Renal pelvis (tissue), 12 donors: ENCODE data around the gene CCDC74B. TPM values are rescaled to one million over a fixed set of nuclear protein-coding genes. Genes with fewer than 3 reads are reported as not detected.
A peak's percentile ranks its signal among the peaks of the same experiment; 100 is the strongest.
"Not testable (repeated sequence)": the region's sequence is repeated elsewhere in the genome, so short reads cannot be mapped to it uniquely, and the experiment has no call there.

ENCODE experiments used
- DNase-seq: peaks from one replicate; pipeline ENCODE4 v3.0.0-alpha.2; 2013
- long read RNA-seq, 16 experiments: transcript quantifications; one replicate each; lab custom pipeline, GENCODE V29; 2026
- polyA plus RNA-seq, 3 donors: library from polyadenylated mRNA; unstranded; fragments of 120-200 nt; gene quantifications; one replicate each; pipeline ENCODE4 v1.2.1, GENCODE V29; 2013; ENCODE audit not compliant: insufficient read length in 3 of 3

Gene CCDC74B
- polyA plus RNA-seq, result 10 to 100 TPM; 14.9 to 17.1 (median 16.8) TPM
- long read RNA-seq, donor 1, partial matches to known transcripts, result 0 of 2 reads
- long read RNA-seq, donor 1, other reads (novel, unspliced or antisense), result 0 of 2 reads
- long read RNA-seq, donor 2, transcript CCDC74B-201 (8 exons, 1,549 nt), result major isoform, 5 of 8 reads
- long read RNA-seq, donor 2, partial matches to known transcripts, result 0 of 8 reads
- long read RNA-seq, donor 2, other reads (novel, unspliced or antisense), result 0 of 8 reads
- long read RNA-seq, donor 3, partial matches to known transcripts, result 0 of 5 reads
- long read RNA-seq, donor 3, other reads (novel, unspliced or antisense), result 0 of 5 reads
- long read RNA-seq, donor 4, partial matches to known transcripts, result 0 of 1 reads
- long read RNA-seq, donor 4, other reads (novel, unspliced or antisense), result 0 of 1 reads
- long read RNA-seq, donor 5, partial matches to known transcripts, result 0 of 4 reads
- long read RNA-seq, donor 5, other reads (novel, unspliced or antisense), result 0 of 4 reads
- long read RNA-seq, donor 6, partial matches to known transcripts, result 0 of 3 reads
- long read RNA-seq, donor 6, other reads (novel, unspliced or antisense), result 0 of 3 reads
- long read RNA-seq, donor 7, partial matches to known transcripts, result 0 of 7 reads
- long read RNA-seq, donor 7, other reads (novel, unspliced or antisense), result 0 of 7 reads
- long read RNA-seq, donor 8, partial matches to known transcripts, result 0 of 1 reads
- long read RNA-seq, donor 8, other reads (novel, unspliced or antisense), result 0 of 1 reads
- long read RNA-seq, donor 9, partial matches to known transcripts, result 0 of 2 reads
- long read RNA-seq, donor 9, other reads (novel, unspliced or antisense), result 0 of 2 reads
- long read RNA-seq, donor 10, partial matches to known transcripts, result 0 of 3 reads
- long read RNA-seq, donor 10, other reads (novel, unspliced or antisense), result 0 of 3 reads
- long read RNA-seq, donor 11, partial matches to known transcripts, result 0 of 1 reads
- long read RNA-seq, donor 11, other reads (novel, unspliced or antisense), result 0 of 1 reads
- long read RNA-seq, donor 12, partial matches to known transcripts, result 0 of 10 reads
- long read RNA-seq, donor 12, other reads (novel, unspliced or antisense), result 0 of 10 reads
- long read RNA-seq, donor 13, partial matches to known transcripts, result 0 of 4 reads
- long read RNA-seq, donor 13, other reads (novel, unspliced or antisense), result 0 of 4 reads
- long read RNA-seq, donor 14, result 0 reads
- long read RNA-seq, donor 15, partial matches to known transcripts, result 0 of 2 reads
- long read RNA-seq, donor 15, other reads (novel, unspliced or antisense), result 0 of 2 reads
- long read RNA-seq, donor 16, partial matches to known transcripts, result 0 of 5 reads
- long read RNA-seq, donor 16, other reads (novel, unspliced or antisense), result 0 of 5 reads

DNA sequence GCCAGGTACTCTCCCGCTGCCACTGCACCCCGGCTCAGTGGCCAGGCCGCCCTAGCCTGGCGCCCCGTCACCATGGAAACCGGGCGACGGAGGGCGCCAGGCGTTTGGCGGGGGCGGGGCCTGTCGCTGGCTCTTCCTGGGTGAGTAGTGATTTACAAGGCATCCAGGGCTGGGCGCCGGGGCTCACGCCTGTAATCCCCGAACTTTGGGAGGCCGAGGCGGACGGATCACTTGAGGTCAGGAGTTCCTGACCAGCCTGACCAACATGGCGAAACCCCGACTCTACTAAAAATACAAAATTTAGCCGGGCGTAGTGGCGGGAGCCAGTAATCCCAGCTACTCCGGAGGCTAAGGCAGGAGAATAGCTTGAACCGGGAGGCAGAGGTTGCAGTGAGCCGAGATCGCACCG lies at the start of gene CCDC74B:
CCDC74B (minus strand) TSS at position 107 of the 409 bp plus-strand sequence. CDS start 116 bp downstream, outside the sequence.
- DNase-seq, result peak; percentile 37

DNA sequence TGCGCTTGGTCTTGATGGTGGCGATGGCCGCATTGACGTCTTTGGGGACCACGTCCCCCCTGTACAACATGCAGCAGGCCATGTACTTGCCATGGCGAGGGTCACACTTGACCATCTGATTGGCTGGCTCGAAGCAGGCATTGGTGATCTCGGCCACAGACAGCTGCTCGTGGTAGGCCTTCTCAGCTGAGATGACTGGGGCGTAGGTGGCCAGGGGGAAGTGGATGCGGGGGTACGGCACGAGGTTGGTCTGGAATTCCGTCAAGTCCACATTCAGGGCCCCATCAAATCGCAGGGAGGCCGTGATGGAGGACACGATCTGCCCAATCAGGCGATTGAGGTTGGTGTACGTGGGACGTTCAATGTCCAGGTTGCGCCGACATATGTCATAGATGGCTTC lies 48.9 kb upstream of the CCDC74B start:
- DNase-seq, result not testable (repeated sequence)

DNA sequence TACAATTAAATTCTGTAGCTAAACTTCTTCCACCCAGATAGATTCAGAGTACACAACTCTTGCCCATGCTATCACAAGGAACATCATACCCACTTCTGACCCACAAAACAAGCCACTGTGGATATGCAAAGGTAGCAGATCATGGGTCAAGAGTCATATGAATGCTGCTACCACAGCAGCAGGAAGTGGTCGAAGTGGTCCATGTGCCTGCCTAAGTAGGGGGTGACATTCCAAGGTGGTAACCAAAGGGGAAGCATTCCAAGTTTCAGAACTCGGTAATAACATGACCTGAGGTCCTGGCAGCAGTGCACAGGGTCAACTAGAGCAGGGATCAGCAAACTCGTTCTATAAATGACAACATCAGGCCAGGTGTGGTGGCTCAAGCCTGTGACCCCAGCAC lies 47.5 kb upstream of the CCDC74B start:
- DNase-seq, result not testable (repeated sequence)

DNA sequence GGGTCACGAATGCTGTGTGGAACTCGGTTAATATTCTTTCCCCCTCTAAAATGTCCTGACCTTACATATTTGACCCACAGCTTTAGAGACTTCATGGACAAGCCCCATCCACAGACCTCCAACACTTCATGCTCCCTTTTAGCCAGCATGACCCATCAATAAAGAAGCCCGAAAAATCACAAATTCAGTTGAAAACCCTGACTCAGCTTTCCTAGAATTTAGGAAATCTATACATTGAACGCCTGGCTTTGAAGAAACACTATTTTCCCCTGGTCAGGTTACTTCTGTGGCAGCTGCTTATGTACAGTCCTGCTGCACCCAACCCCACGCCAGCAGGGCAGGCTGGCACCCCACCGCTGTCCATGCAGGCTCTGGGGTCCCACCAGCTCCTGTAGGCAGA lies 46.4 kb upstream of the CCDC74B start:
- not testable (repeated sequence) for DNase-seq

DNA sequence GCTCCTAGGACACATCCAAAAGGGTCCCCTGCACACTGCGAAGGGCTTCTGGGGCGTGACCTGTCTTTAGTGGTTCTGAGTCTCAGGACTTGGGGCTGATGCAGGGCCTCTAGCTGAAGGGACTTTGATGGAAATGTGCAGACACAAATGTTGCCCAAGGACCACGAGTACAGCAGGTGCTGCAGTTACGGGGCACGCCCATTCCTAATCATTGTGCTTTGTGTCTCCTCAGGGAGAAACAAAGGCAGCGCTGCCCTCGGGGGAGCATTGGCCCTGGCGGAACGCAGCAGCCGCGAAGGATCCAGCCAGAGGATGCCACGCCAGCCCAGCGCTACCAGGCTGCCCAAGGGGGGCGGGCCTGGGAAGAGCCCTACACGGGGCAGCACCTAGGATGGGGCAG lies 45.3 kb upstream of the CCDC74B start:
- DNase-seq, result no peak

DNA sequence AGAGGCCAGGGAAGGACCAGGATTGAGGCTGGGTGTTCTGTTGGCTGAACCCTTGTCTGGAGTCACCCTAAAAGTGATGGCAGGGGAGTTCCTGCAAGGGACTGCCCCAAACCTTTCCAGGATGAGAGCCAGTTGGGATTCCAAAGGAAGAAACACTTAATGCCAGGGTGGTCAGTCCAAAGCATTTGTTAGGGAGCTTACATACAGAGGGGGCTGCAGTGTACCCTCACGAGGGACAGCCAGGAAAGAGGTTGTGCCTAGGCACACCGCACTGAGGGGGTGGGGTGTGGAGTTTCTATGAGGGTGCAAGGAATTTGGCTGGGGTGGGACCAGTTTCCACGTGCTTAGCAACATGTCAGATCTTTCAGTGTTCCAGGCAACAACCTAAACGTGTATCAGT lies 44.0 kb upstream of the CCDC74B start:
- DNase-seq, result not testable (repeated sequence)

DNA sequence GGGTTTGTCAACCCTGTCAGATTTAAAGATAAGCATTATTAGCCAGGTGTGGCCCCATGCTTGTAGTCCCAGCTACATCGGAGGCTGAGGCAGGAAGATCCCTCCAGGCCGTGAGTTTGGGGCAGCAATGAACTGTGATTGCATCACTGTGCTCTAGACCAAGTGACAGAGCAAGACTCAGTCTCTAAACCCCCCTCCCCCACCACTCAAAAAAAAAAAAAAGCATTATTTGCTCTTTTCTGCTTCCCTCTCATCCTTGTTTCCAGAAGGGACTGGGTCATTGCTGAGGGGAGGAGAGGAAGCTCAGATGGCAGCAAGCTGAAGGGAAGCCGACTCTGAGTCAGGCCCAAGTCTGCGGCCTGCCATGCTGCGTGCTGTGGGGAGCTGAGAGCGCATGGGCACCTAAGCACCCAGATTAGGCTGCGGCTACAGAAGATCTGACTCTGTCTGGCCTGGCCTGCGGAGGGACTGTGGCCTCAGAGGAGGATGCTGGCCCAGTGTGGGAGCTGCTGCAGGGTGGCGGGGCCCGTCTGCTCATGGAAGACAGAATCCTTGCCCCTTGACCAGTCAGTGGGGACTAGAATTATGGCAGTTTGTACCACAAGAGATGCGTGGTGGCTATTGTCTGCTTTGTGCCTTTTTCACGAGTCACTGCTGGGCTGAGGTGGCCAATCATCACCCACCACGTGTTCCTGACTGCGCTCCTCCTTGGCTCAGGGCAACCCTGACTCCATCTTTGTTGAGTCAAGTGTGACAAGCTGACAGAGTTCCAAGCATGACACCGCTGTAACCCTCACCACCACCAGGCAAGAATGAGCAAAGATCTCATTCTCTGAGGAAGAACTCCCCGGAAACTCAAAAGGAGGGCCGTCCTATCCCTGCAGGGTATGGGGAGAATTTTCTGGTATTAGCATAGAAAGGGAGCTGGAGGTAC lies 43.2 kb upstream of the CCDC74B start:
- DNase-seq, result not testable (repeated sequence)

DNA sequence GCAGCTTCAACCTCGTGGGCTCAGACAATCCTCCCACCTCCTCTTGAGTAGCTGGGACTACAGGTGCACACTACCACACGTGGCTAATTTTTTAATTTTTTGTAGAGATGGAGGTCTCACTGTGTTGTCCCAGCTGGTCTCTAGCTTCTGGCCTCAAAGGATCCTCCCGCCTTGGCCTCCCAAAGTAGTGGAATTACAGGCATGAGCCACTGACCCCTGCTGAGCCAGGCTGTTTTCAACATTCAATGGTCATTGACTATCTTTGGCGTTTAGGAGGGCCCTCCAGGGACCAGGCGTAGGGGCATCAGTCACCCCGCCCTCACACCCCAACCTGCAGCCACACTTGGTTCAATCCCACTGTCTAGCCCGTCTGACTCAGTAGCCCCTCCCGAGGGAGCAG lies 42.4 kb upstream of the CCDC74B start:
- no peak for DNase-seq

DNA sequence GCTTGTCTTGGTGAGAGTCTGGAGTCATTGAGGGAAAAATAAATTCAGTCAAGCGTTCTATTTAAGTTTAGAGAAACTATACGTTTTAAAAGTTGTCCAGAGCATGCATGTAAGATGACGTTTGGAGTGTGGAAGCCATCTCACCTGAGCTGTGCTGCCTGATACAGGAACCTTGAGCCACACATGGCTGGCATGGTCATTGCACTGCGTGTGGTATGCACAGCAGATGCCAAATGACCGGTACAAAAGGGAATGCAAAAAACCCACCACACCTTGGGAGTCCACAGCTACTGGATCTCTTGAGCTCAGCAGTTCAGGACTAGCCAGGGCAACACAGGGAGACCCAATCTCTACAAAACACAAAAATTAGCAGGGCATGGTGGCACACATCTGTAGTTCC lies 41.5 kb upstream of the CCDC74B start:
- no peak for DNase-seq

DNA sequence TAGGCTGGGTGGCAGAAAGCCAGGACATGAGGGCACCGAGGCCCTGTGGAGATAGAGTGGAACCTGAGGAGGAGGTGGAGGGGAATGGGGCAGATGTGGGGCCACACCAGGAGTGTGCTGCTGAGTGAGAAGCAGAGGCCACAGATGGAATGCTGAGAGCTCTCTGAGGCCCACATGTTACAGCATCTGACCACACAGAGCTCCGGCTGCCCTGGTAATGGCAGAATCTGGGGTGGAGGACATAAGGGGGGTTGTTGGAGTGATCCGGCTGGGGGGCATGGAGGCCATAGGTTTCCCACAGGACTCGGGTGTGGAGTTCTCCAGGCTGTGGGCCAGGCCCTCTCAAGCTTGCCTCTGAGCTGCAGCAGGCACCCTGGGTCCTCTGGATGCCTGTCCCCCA lies 41.0 kb upstream of the CCDC74B start:
- DNase-seq, result no peak

DNA sequence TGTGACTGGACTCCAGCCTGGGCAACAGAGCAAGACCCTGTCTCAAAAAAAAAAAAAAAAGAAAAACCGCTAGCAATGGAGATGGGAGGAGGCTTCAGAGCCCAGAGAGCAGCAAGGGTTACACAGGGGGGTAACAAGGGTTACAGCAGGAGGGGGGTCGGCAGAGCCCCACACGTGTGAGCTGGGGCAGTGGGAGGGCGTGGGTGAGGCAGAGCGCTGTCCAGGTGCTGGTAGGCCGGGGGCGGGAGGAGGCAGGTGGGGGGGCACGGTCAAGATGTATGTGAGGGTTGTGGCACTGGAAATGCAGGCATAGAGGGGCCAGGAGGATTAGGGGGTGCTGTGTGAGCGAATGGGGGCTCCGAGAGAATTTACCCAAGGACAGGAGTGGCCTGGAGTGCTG lies 40.5 kb upstream of the CCDC74B start:
- DNase-seq, result no peak

DNA sequence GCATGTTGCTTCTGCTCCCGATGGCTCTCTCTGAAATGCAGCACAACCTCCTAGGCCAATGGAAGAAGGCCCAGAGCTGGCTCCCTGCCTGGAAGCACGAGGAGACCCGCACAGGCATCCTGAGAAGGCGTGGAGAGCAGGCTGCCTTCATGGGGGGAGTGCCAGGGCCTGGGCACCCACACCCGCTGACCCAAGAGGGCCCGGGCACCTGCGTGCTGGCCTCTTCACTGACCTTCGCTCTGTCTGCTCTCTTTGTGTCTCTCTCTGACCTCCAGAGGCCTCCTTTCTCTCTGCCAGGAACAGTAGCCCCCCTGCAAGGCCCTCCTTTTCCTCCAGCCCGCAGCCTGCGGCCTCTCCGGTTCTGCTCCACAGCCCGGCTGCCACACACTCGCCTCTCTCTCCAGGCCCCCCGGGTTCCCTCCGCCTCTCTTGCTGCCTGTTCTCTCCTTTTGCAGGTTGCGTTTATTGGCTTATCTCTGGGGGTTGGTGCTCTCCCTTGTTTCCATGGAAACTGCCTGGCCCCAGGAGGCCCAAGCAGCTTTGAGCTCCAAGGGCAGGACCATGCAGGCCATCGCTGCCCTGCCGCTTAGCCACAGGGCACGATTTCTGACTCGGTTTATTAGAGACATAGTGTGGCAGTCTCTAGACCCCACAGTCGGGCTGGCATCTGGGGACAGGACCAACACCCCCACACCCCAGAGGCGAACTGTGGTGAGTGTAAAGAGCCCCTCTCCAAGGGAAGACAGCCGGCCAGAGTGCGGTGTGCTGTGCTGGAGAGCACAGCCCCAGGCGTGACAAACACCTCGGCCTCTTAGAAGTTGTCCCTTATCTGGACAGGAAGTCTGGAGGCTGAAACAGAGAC lies 38.8 kb upstream of the CCDC74B start:
- no peak for DNase-seq

DNA sequence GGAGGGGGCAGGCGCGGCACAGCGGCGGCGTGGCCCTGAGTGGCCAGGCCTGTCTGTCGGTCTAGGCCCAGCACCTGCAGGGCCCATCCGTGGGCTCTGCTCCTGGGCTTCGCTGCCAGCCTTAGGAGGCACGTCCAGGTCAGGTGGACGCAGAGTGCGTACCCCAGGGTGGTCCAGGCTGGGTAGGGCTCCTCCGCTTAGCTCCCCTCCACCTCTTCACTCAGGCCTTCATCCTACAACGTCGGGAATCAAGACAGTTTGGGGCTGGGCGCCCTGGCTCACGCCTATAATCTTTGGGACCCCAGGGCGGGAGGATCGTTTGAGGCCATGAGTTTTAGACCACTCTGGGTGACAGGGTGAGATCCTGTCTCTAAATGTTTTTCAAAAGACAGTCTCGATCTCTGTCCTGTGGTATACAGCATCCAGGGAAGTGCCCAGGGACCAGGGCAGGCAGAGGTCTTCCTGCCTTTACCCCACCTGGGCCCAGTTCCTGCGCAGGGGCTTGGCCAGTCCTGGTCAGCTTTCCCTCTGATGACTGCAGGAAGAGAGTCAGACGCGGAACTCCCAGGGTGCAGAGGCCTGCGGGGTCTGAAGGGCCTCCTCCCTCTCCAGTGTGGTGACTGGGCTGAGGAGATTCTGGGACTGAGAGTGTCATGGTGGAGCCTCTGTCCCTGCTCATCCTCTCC lies 38.1 kb upstream of the CCDC74B start:
- DNase-seq, result not testable (repeated sequence)

DNA sequence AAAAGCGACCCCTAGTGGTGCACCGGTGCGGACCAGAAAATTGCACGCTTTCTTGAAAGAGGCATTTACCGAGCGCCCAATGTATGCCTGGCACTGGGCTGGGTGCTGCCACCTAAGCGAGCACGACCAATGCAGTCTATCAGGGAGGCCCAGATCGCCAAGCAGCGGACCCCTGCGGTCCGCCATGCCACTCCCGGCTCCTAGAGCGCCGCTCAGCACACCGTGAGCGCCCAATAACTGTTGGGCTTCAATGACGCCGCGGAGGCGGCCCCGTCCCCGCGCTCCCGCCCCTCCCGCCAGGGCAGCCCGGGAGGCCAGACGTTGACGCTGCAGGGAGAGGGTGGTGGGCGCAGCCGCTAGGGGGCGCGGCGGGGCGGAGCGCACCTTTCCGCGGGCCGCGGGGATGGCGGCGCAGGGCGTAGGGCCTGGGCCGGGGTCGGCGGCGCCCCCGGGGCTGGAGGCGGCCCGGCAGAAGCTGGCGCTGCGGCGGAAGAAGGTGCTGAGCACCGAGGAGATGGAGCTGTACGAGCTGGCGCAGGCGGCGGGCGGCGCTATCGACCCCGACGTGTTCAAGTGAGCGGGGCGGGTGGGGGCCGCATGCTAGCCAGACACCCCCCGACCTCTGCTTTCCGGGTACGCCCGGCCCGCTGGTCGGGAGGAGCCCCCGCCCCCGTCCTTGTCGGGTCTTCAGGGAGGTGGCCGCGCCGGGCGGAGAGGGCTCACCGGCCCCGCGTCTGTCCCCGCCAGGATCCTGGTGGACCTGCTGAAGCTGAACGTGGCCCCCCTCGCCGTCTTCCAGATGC lies 37.2 kb upstream of the CCDC74B start, which contains the start of gene MZT2B:
MZT2B (plus strand) TSS at position 383 of the 803 bp plus-strand sequence; CDS start at position 404, 21 bp downstream.
- peak; percentile 85 for DNase-seq

DNA sequence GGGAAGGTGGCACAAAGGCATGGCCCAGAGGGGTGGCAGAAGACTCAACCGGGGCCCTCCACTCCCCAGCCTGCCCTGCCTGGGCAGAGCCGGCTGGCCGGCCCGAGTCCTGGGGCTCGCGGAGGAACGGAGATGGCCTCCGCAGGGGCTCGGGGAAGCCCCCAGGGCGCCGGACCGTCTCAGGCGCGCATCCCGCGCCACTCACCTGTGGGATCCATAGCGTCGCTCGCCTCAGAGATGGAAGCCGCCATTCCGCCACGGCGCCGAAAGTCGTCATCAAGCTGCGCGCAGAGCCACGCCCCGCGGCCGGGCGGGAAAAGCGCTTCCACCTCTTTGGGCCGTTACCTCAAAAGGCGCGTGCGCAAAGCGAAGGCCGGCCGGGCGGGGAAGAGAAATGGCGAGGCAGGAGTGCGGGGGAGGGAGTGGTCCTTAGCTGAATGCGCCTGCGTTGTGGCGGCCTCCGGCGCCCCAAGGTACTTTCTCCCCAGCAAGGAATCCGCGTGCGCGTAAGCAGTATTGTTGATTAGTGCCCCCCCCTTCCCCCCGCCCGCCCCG lies 36.5 kb upstream of the CCDC74B start, which contains the start of gene SMPD4:
SMPD4 (minus strand) TSS at position 278 of the 555 bp plus-strand sequence. CDS start 5,010 bp downstream, outside the sequence.
- peak; percentile 96 for DNase-seq

DNA sequence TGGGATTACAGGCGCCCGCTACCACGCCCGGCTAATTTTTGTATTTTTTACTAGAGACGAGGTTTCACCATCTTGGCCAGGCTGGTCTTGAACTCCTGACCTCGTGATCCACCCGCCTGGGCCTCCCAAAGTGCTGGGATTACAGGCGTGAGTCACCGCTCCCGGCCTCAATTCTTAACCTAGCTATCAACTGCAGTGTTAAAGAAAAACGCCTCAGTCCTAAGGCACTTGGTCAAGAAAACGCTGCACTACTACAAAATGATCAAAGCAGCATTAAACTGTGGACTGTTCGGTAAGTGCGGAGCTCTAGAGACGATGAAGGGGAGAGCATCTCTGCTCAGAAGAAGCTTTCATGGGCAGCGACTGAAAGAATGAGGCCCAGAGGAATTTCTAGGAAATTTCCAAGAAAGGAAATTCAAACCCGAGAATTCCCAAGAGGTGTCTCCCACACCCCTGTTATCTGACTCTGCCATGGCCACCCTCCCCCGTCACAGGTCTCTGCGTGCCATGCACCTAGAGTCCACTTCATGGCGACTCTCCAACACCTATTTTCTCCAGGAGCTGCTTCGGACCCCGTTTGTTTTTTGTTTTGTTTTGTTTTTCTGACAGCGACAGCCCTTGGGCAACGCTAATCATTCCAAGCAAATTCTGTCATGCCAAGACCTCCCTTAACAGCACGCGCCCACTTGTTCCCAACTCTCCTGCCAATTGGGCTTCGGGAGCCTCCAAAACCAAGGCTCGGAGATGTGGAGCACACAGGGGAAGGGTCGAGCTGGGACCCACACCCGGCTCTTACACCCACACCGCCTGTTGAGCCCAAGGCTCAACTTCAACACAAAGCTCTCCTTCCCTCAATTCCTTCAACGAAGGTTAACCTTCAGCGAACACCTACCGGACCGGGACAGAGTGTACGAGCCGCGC lies 35.8 kb upstream of the CCDC74B start:
- not testable (repeated sequence) for DNase-seq
